ENCODE results near the gene GYPB. TPM values are rescaled to one million over a fixed set of nuclear protein-coding genes. Genes with fewer than 3 reads are reported as not detected.
"Not testable (repeated sequence)": the region's sequence is repeated elsewhere in the genome, so short reads cannot be mapped to it uniquely, and the experiment has no call there.

Gene GYPB
- polyA plus RNA-seq, 1 of the 3 experiments (the other 2 are of a cell fraction): not detected

GRCh38 chr4:144000331-144000995 lies 18.7 kb downstream of the GYPB start:
- H3K9me3 ChIP-seq; H3K36me3 ChIP-seq (replicated peaks in 1 of 2; ENCODE audit: control insufficient read depth in 1 of 2, insufficient read depth in 2 of 2, low read length in 1 of 2); H3K9ac ChIP-seq; POLR2A ChIA-PET; H3K4me1 ChIP-seq (ENCODE audit: control insufficient read depth in 1 of 2, insufficient read depth in 2 of 2, low read depth in 1 of 2, low read length in 1 of 2); H3K9me2 ChIP-seq; H3K4me3 ChIP-seq (ENCODE audit: low read depth in 2 of 2, low read length in 1 of 2); H3K27ac ChIP-seq (ENCODE audit: low read depth in 2 of 2, low read length in 1 of 2); H3K27me3 ChIP-seq (ENCODE audit: insufficient read depth); H3K79me2 ChIP-seq (ENCODE audit: insufficient read depth); H3K4me2 ChIP-seq; CTCF ChIA-PET; H3F3A ChIP-seq (replicated peaks; ENCODE audit: insufficient read depth); H4K20me1 ChIP-seq (ENCODE audit: insufficient read depth); DNase-seq; H2AFZ ChIP-seq (ENCODE audit: low read depth): not testable (repeated sequence)
- 36% methylated on average over 6 of the region's 6 CpGs for WGBS (ENCODE audit: low lambda C conversion rate)

GRCh38 chr4:143996193-143996592 lies 23.0 kb downstream of the GYPB start:
- H3K27me3 ChIP-seq (ENCODE audit: insufficient read depth); H3K9me2 ChIP-seq; H3F3A ChIP-seq (replicated peaks; ENCODE audit: insufficient read depth); DNase-seq; H3K27ac ChIP-seq (ENCODE audit: low read depth in 2 of 2, low read length in 1 of 2); H3K4me3 ChIP-seq (ENCODE audit: low read depth in 2 of 2, low read length in 1 of 2); POLR2A ChIA-PET; CTCF ChIA-PET; H3K9me3 ChIP-seq; H3K36me3 ChIP-seq (replicated peaks in 1 of 2; ENCODE audit: control insufficient read depth in 1 of 2, insufficient read depth in 2 of 2, low read length in 1 of 2); H3K4me1 ChIP-seq (ENCODE audit: control insufficient read depth in 1 of 2, insufficient read depth in 2 of 2, low read depth in 1 of 2, low read length in 1 of 2); H3K9ac ChIP-seq; H2AFZ ChIP-seq (ENCODE audit: low read depth); H3K4me2 ChIP-seq; H3K79me2 ChIP-seq (ENCODE audit: insufficient read depth); H4K20me1 ChIP-seq (ENCODE audit: insufficient read depth): not testable (repeated sequence)
- WGBS (ENCODE audit: low lambda C conversion rate): 22% methylated on average over 4 of the region's 4 CpGs

GRCh38 chr4:143991761-143992160 lies 27.4 kb downstream of the GYPB start:
- H3K79me2 ChIP-seq (ENCODE audit: insufficient read depth); CTCF ChIA-PET; H3K4me3 ChIP-seq (ENCODE audit: low read depth in 2 of 2, low read length in 1 of 2); H3K27me3 ChIP-seq (ENCODE audit: insufficient read depth); POLR2A ChIA-PET; H4K20me1 ChIP-seq (ENCODE audit: insufficient read depth); H3K27ac ChIP-seq (ENCODE audit: low read depth in 2 of 2, low read length in 1 of 2); DNase-seq; H3K4me1 ChIP-seq (ENCODE audit: control insufficient read depth in 1 of 2, insufficient read depth in 2 of 2, low read depth in 1 of 2, low read length in 1 of 2); H3K9me2 ChIP-seq; H3K36me3 ChIP-seq (replicated peaks in 1 of 2; ENCODE audit: control insufficient read depth in 1 of 2, insufficient read depth in 2 of 2, low read length in 1 of 2); H2AFZ ChIP-seq (ENCODE audit: low read depth); H3K9ac ChIP-seq; H3F3A ChIP-seq (replicated peaks; ENCODE audit: insufficient read depth); H3K4me2 ChIP-seq; H3K9me3 ChIP-seq: not testable (repeated sequence)
- no CpG with 5 or more reads among the region's 1 CpG for WGBS (ENCODE audit: low lambda C conversion rate)

- CTCF ChIA-PET; H4K20me1 ChIP-seq (ENCODE audit: insufficient read depth): not testable (repeated sequence)
These were observed 28.5 kb downstream of the GYPB start for GRCh38 chr4:143990717-143991116.

More at GRCh38 chr4:143990717-143991116, 28.5 kb downstream of the GYPB start:
- H2AFZ ChIP-seq (ENCODE audit: low read depth); H3K9me2 ChIP-seq; H3K4me1 ChIP-seq (ENCODE audit: control insufficient read depth in 1 of 2, insufficient read depth in 2 of 2, low read depth in 1 of 2, low read length in 1 of 2); H3K27ac ChIP-seq (ENCODE audit: low read depth in 2 of 2, low read length in 1 of 2); POLR2A ChIA-PET; H3K4me2 ChIP-seq; H3K27me3 ChIP-seq (ENCODE audit: insufficient read depth); H3K79me2 ChIP-seq (ENCODE audit: insufficient read depth); H3K9me3 ChIP-seq; H3K4me3 ChIP-seq (ENCODE audit: low read depth in 2 of 2, low read length in 1 of 2); H3K9ac ChIP-seq; H3F3A ChIP-seq (replicated peaks; ENCODE audit: insufficient read depth); DNase-seq; H3K36me3 ChIP-seq (replicated peaks in 1 of 2; ENCODE audit: control insufficient read depth in 1 of 2, insufficient read depth in 2 of 2, low read length in 1 of 2): not testable (repeated sequence)
- WGBS (ENCODE audit: low lambda C conversion rate): 13% methylated on average over 3 of the region's 3 CpGs

Measured in SK-N-SH (cell line).